Ovary (tissue), 9 donors: Measurements from ENCODE around the gene PIGS. TPM values are rescaled to one million over a fixed set of nuclear protein-coding genes. Genes with fewer than 3 reads are reported as not detected.

Source experiments
- DNase-seq, 5 donors: peaks; one replicate each; pipeline ENCODE4 v3.0.0-alpha.2; 2019 to 2020
- H3K27ac ChIP-seq, 2 donors: fragments of 200-600 bp; one replicate each; pipeline versions ENCODE4 v1.5.1 to v1.8.0; 2019 to 2022
- H3K27me3 ChIP-seq: fragments of 200-600 bp; one replicate; pipeline ENCODE4 v1.8.0; 2022
- H3K36me3 ChIP-seq: fragments of 200-600 bp; sonication (generic); one replicate; pipeline ENCODE4 v1.5.1; 2019
- H3K4me1 ChIP-seq: one replicate; pipeline ENCODE4 v1.8.1; 2013; ENCODE audit warnings: mild to moderate bottlenecking, moderate library complexity; ENCODE audit not compliant: insufficient read depth
- H3K4me3 ChIP-seq: fragments of 200-600 bp; sonication (generic); one replicate; pipeline ENCODE4 v1.5.1; 2017
- H3K9me3 ChIP-seq, 2 donors: fragments of 200-600 bp in 1 of 2; sonication (generic) in 1 of 2; one replicate each; pipeline versions ENCODE4 v1.5.1 to v1.8.1; 2013 to 2019; ENCODE audit warnings: mild to moderate bottlenecking in 1 of 2, moderate library complexity in 1 of 2
- EP300 ChIP-seq: sonication (generic); formaldehyde crosslinking; IDR thresholded peaks from one replicate; pipeline ENCODE4 v1.6.1; 2017; ENCODE audit warnings: antibody characterized with exemption
- POLR2A ChIP-seq: fragments of 450-650 bp; IDR thresholded peaks from one replicate; pipeline ENCODE4 v1.6.1; 2017; ENCODE audit warnings: antibody characterized with exemption, mild to moderate bottlenecking, moderate library complexity
- WGBS, 3 donors: extraction: QIAGEN DNeasy Blood & Tissue Kit in 1 of 3; methylation state at CpG; one replicate each; pipeline versions ENCODE4 v1.1.5 to v1.1.7; 2013 to 2017; 5-methylcytosine and 5-hydroxymethylcytosine counted together
- intact Hi-C, 4 donors: fragments of 100-400 bp; cut with DNase I; formaldehyde crosslinking; loops; one replicate each; pipeline versions ENCODE4 v1.11.0 to v1.15.1; 2022 to 2023
- polyA plus RNA-seq, 2 donors: library from polyadenylated mRNA; stranded (reverse); fragments of 200-250 nt in 1 of 2; fragments of 350-450 nt in 1 of 2; fragmentation: Illumina TruSeq in 1 of 2; extraction: RNeasy Lipid Tissue Mini Kit (QIAGEN cat#74804) in 1 of 2; gene quantifications; one replicate each; pipeline ENCODE4 v1.2.3, GENCODE V29; 2013 to 2014
- total RNA-seq, 7 donors: library from RNA; depleted of rRNA in 2 of 7; stranded (reverse); fragments of >200 nt in 2 of 7; fragmentation: NEBNext Ultra II Directional in 3 of 7; extraction: Animal tissue kit (Norgen Biotek cat#: 25700) in 3 of 7; gene quantifications; one replicate each; pipeline versions ENCODE4 v1.1.0 to v1.2.4, GENCODE V29; 2016 to 2023
- TF ChIP-seq, protein P1 (sequence below), 3 donors: fragments of 450-650 bp in 2 of 3; fragments of 200-600 bp in 1 of 3; IDR thresholded peaks; one replicate each; pipeline versions ENCODE4 v1.5.1 to v1.8.0; 2016 to 2022; ENCODE audit warnings: antibody characterized with exemption in 3 of 3, mild to moderate bottlenecking in 1 of 3
- donor health status: DM: no; HTN: no; CAD: no; lungs with moderate emphysema.
- donor health status: DM: no; HTN: no; CAD: no.
- donor health status: Bipolar disorder and iron deficiency.
- donor health status: DM: yes; HTN: yes; CAD: no.
- donor health status: DM: no; HTN: no; CAD: no.
- donor health status: DM: yes; HTN: yes; CAD: no.

The PIGS gene
- total and polyA plus RNA-seq, 9 donors, result 16.1 to 64.8 (median 33.5) TPM

DNA sequence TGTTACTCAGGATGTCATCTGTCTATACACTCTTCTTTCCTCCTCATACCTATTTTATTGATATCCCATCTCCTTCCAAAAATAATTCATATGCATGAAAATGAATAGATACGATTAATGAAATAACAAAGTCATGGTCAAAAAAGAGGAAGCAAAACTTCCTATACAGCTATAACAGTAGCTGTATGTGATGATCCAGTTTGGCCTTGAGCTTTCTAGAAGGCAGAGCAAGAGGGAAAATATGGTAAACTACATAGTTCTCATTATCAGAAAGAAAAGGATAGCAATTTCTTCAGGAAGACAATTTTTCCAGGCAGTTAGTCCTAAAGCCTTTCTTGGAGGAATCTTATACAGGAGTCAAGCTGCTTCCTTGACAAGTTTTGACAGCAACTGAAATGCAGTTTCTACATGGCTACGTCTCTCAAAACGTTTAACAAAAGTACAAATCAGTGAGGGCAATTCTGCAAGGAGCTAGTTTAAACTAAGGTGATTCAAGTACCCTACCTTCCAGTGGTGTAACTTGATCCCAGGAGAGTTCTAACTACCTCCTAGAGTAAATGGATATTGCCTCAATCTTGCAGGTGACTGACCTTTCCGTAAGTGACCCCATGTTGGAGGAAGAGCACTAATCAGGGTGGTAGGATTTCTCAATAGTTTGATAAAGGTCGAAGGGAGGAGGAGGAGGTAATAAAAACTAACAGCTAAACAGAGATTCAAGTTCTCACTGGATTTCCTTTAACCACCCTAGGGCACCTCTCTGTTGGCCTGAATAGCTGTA, 26.5 kb upstream of the PIGS start:
- no peak overlapping the region for H3K27ac ChIP-seq
- H3K4me3 ChIP-seq, result no peak overlapping the region
- WGBS, 3 donors, result 31 to 39% (median 38%) methylated on average over 5 of the region's 5 CpGs
- peaks cover 2% of the 10 kb centered on the region for H3K4me1 ChIP-seq
- H3K36me3 ChIP-seq, result no peaks in the 10 kb centered on the region
- no peaks in the 10 kb centered on the region for H3K9me3 ChIP-seq
- H3K27me3 ChIP-seq, result no peaks in the 10 kb centered on the region
- intact Hi-C loops, result no loop called here
- no peak for DNase-seq
- TF ChIP-seq, protein P1, sequence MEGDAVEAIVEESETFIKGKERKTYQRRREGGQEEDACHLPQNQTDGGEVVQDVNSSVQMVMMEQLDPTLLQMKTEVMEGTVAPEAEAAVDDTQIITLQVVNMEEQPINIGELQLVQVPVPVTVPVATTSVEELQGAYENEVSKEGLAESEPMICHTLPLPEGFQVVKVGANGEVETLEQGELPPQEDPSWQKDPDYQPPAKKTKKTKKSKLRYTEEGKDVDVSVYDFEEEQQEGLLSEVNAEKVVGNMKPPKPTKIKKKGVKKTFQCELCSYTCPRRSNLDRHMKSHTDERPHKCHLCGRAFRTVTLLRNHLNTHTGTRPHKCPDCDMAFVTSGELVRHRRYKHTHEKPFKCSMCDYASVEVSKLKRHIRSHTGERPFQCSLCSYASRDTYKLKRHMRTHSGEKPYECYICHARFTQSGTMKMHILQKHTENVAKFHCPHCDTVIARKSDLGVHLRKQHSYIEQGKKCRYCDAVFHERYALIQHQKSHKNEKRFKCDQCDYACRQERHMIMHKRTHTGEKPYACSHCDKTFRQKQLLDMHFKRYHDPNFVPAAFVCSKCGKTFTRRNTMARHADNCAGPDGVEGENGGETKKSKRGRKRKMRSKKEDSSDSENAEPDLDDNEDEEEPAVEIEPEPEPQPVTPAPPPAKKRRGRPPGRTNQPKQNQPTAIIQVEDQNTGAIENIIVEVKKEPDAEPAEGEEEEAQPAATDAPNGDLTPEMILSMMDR (IDR thresholded peaks at IDR 0.05), result no peak
- TF ChIP-seq POLR2A, result no peak
- TF ChIP-seq EP300, result no peak

DNA sequence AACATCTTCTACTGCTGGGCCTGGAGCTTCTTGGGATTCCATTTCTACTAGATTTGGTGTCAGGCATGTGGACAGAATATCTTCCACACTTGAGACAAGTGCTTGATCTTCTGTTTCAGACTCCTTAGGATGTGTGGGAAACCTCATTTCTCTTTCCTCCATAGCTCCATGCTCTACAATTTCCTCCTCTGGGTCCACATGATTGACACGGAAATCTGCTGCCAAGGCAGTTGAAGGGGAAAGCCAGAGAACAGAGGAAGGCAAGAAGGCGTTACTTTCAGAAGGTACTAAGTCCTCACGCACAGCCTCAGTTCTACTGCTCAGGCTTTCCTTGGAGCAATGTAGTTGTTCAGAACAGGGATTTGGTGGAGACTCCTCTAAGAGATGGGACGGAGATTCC, 20.9 kb upstream of the PIGS start:
- TF ChIP-seq POLR2A (no peak), EP300 (no peak)
- TF ChIP-seq, protein P1 (IDR thresholded peaks at IDR 0.05), result no peak
- no peak for DNase-seq
- no peaks in the 10 kb centered on the region for H3K27me3 ChIP-seq
- H3K4me3 ChIP-seq, result no peak overlapping the region
- no peak overlapping the region for H3K27ac ChIP-seq
- intact Hi-C loops, result no loop called here
- WGBS, 3 donors, result 90 to 94% (median 92%) methylated on average over 4 of the region's 4 CpGs
- H3K4me1 ChIP-seq, result no peaks in the 10 kb centered on the region
- no peaks in the 10 kb centered on the region for H3K9me3 ChIP-seq
- H3K36me3 ChIP-seq, result no peaks in the 10 kb centered on the region

DNA sequence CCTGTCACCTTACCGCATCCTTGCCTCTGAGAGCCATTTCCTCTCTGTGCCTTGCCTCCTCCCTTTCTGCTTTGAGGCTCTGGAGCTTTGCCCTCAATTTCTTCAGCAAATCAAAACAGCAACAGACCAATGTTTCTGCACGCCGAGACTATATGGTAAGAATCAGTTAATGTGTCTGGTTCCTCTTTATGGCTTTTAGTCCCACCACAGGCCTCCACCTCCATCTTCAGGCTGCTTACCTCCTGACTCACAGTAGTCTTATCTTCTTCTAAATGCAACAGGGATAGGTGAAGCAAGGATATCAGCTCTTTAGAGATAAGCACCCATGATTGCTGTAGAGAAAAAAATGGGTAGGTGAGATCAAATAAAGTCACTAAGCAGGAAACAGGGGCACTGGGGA, 14.5 kb upstream of the PIGS start:
- DNase-seq, result no peak
- TF ChIP-seq POLR2A (no peak), EP300 (no peak)
- TF ChIP-seq, protein P1 (IDR thresholded peaks at IDR 0.05), result no peak

DNA sequence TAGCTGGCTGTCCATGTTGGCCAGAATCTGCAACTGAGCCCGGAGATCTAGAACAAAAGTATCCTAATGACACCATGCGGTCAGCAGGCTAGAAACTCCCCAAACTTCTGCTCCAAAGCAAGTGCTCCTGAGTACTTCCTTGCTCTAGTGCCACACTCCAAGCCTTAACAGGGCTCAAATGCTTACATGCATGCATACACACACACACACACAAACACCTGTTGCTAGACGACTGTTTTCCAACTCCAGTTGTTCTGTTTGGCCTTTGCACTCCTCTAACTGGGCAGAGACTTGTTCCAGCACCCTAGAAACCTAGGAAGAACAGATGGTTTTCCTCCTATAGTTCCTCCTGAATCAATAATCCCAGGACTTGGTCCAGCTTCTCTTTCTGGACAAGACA, 13.1 kb upstream of the PIGS start:
- H3K4me1 ChIP-seq, result no peaks in the 10 kb centered on the region
- 78 to 92% (median 89%) methylated on average over 3 of the region's 3 CpGs for WGBS, 3 donors
- H3K27ac ChIP-seq, result no peak overlapping the region
- DNase-seq, result no peak
- intact Hi-C loops, result no loop called here
- TF ChIP-seq, protein P1 (IDR thresholded peaks at IDR 0.05), result no peak
- TF ChIP-seq EP300, result no peak
- TF ChIP-seq POLR2A, result no peak
- H3K4me3 ChIP-seq, result no peak overlapping the region
- no peaks in the 10 kb centered on the region for H3K27me3 ChIP-seq
- no peaks in the 10 kb centered on the region for H3K9me3 ChIP-seq
- no peaks in the 10 kb centered on the region for H3K36me3 ChIP-seq

More for the DNA sequence above, 14.5 kb upstream of the PIGS start:
- Histone ChIP-seq H3K27ac (no peak overlapping the region), H3K4me3 (no peak overlapping the region), H3K36me3 (no peaks in the 10 kb centered on the region), H3K9me3 (no peaks in the 10 kb centered on the region), H3K27me3 (no peaks in the 10 kb centered on the region), H3K4me1 (no peaks in the 10 kb centered on the region)
- 87 to 94% (median 91%) methylated on average over 3 of the region's 3 CpGs for WGBS, 3 donors
- intact Hi-C loops, result no loop called here
